Esophagus squamous epithelium (tissue), 5 donors: ENCODE data around the gene ETV7. TPM values are rescaled to one million over a fixed set of nuclear protein-coding genes. Genes with fewer than 3 reads are reported as not detected.

Source experiments
- DNase-seq: peaks from one replicate; lab custom pipeline; 2025; lab: John Stamatoyannopoulos, UW
- H3K27ac ChIP-seq, 4 donors: fragments of 200-600 bp; sonication (generic); one replicate each; pipeline ENCODE4 v1.5.1; 2016 to 2019; ENCODE audit warnings: mild to moderate bottlenecking in 1 of 4
- H3K27me3 ChIP-seq, 4 donors: fragments of 200-600 bp; sonication (generic); 1 replicate in 3 of 4; 2 replicates in 1 of 4; pipeline versions ENCODE4 v1.5.1 to v1.6.0; 2017 to 2021; ENCODE audit warnings: antibody characterized with exemption in 1 of 4
- H3K36me3 ChIP-seq, 3 donors: fragments of 200-600 bp; sonication (generic); one replicate each; pipeline ENCODE4 v1.5.1; 2016 to 2019
- H3K4me1 ChIP-seq, 3 donors: fragments of 200-600 bp; sonication (generic); one replicate each; pipeline ENCODE4 v1.5.1; 2017 to 2019
- H3K4me3 ChIP-seq, 4 donors: fragments of 200-600 bp; sonication (generic); 1 replicate in 3 of 4; 2 replicates in 1 of 4; pipeline ENCODE4 v1.5.1; 2016 to 2019; ENCODE audit warnings: mild to moderate bottlenecking in 2 of 4, moderate library complexity in 1 of 4
- H3K9me3 ChIP-seq, 3 donors: fragments of 200-600 bp; sonication (generic); one replicate each; pipeline ENCODE4 v1.5.1; 2016 to 2019
- POLR2A ChIP-seq, 4 donors: fragments of 450-650 bp; IDR thresholded peaks; one replicate each; pipeline ENCODE4 v1.6.1; 2017; ENCODE audit warnings: antibody characterized with exemption in 4 of 4, mild to moderate bottlenecking in 4 of 4, moderate library complexity in 3 of 4
- WGBS, 2 donors: methylation state at CpG; one replicate each; pipeline ENCODE4 v1.1.5; 2018; 5-methylcytosine and 5-hydroxymethylcytosine counted together
- intact Hi-C: fragments of 100-400 bp; cut with DNase I; formaldehyde crosslinking; loops from one replicate; pipeline ENCODE4 v1.15.0; 2022
- total RNA-seq, 4 donors: library from RNA; depleted of rRNA; stranded (reverse); fragments of >200 nt; gene quantifications; one replicate each; pipeline ENCODE4 v1.1.0, GENCODE V29; 2016
- TF ChIP-seq, protein P1 (sequence below), 6 experiments: fragments of 450-650 bp in 4 of 6; fragments of 200-600 bp in 2 of 6; sonication (generic) in 2 of 6; IDR thresholded peaks; one replicate each; pipeline ENCODE4 v1.5.1; 2016 to 2019; ENCODE audit warnings: antibody characterized with exemption in 6 of 6, mild to moderate bottlenecking in 4 of 6, moderate library complexity in 4 of 6
- donor health status: DM: yes; HTN: yes; CAD: no.

The ETV7 gene
- total RNA-seq, 4 donors from 2014 or later, result 1.3 to 7.3 (median 2.3) TPM

- TF ChIP-seq, protein P1, sequence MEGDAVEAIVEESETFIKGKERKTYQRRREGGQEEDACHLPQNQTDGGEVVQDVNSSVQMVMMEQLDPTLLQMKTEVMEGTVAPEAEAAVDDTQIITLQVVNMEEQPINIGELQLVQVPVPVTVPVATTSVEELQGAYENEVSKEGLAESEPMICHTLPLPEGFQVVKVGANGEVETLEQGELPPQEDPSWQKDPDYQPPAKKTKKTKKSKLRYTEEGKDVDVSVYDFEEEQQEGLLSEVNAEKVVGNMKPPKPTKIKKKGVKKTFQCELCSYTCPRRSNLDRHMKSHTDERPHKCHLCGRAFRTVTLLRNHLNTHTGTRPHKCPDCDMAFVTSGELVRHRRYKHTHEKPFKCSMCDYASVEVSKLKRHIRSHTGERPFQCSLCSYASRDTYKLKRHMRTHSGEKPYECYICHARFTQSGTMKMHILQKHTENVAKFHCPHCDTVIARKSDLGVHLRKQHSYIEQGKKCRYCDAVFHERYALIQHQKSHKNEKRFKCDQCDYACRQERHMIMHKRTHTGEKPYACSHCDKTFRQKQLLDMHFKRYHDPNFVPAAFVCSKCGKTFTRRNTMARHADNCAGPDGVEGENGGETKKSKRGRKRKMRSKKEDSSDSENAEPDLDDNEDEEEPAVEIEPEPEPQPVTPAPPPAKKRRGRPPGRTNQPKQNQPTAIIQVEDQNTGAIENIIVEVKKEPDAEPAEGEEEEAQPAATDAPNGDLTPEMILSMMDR (IDR thresholded peaks at IDR 0.05), result no peak
- TF ChIP-seq POLR2A (IDR thresholded peaks at IDR 0.05), result no peak
- 83% methylated on average over 1 of the region's 9 CpGs; no CpG with 5 or more reads in 1 of the 2 donors for WGBS, 2 donors
- no peaks in the 10 kb centered on the region for H3K27me3 ChIP-seq
- DNase-seq, result no peak
- H3K4me1 ChIP-seq, result peaks cover 0 to 11% (median 0%) of the 10 kb centered on the region in 3 donors
- no peaks in the 10 kb centered on the region for H3K9me3 ChIP-seq
- H3K36me3 ChIP-seq, result no peaks in the 10 kb centered on the region
- intact Hi-C loops, result no loop called here
- H3K27ac ChIP-seq, result no peak overlapping the region
- H3K4me3 ChIP-seq, result no peak overlapping the region
These were observed 16.3 kb downstream of the ETV7 start for GRCh38 chr6:36371211-36371610.

DNA sequence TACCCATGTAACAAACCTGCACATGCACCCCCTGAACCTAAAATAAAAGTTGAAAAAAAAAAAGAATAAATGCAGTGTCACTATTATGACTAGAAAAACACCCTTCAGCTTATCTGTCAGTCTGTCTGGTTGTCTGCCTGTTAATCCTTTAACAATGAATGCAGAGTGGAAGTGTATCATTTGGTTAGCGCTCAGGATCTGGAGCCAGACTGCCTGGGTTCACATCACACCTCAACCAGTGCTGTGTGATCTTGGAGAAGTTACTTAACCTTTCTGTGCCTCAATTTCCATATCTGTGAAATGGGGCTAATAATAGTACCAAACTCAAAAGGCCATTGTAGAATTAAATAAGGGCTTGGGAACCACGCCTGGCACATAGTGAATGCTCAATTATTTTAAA is 16.8 kb downstream of the ETV7 start:
- 88 to 100% methylated on average over 2 of the region's 2 CpGs for WGBS, 2 donors
- no peak for DNase-seq
- H3K27me3 ChIP-seq, result no peaks in the 10 kb centered on the region
- H3K4me1 ChIP-seq, result peaks cover 0 to 11% (median 0%) of the 10 kb centered on the region in 3 donors
- H3K27ac ChIP-seq, result no peak overlapping the region
- TF ChIP-seq, protein P1 (IDR thresholded peaks at IDR 0.05), result no peak
- no peak for TF ChIP-seq POLR2A (IDR thresholded peaks at IDR 0.05)
- H3K4me3 ChIP-seq, result no peak overlapping the region
- intact Hi-C loops, result no loop called here
- H3K36me3 ChIP-seq, result no peaks in the 10 kb centered on the region
- H3K9me3 ChIP-seq, result no peaks in the 10 kb centered on the region

GRCh38 chr6:36368921-36369865 is 18.3 kb downstream of the ETV7 start:
- H3K4me1 ChIP-seq, result peaks cover 0 to 11% (median 0%) of the 10 kb centered on the region in 3 donors
- H3K27me3 ChIP-seq, result no peaks in the 10 kb centered on the region
- H3K36me3 ChIP-seq, result no peaks in the 10 kb centered on the region
- TF ChIP-seq, protein P1 (IDR thresholded peaks at IDR 0.05), result no peak
- no peak for TF ChIP-seq POLR2A (IDR thresholded peaks at IDR 0.05)
- H3K4me3 ChIP-seq, result no peak overlapping the region
- intact Hi-C loops, result loop anchor here (10.0 kb wide), 1 partner anchor 244 kb away; no protein-coding TSS in a partner anchor
- H3K27ac ChIP-seq, result no peak overlapping the region
- WGBS, 2 donors, result 81 to 88% methylated on average over 7 to 8 of the region's 14 CpGs
- no peaks in the 10 kb centered on the region for H3K9me3 ChIP-seq
- DNase-seq, result no peak

DNA sequence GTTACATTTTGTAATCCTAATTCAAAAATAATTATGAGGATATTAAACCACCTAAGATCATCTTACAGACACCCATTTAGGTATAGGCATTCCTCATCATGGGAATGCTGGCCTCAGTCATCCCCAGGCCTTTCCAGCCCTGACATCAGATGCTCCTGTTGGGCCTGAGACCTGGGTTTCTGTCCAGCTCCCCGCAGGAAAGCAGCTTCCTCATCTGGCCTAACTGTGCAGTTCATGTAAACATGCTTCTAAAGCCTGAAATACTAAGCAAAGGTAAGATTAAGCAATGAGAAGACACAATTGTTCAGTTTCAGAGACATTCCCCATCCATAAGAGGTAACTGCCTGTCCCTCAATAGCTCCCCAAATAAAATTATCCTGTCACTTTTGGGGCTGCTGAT is 19.0 kb downstream of the ETV7 start:
- no peak overlapping the region for H3K27ac ChIP-seq
- H3K4me1 ChIP-seq, result peaks cover 0 to 5% (median 0%) of the 10 kb centered on the region in 3 donors
- no peak overlapping the region for H3K4me3 ChIP-seq
- H3K9me3 ChIP-seq, result no peaks in the 10 kb centered on the region
- no peaks in the 10 kb centered on the region for H3K27me3 ChIP-seq
- 53 to 67% methylated on average over 1 of the region's 1 CpG for WGBS, 2 donors
- no peak for DNase-seq
- TF ChIP-seq POLR2A (IDR thresholded peaks at IDR 0.05), result no peak
- no peaks in the 10 kb centered on the region for H3K36me3 ChIP-seq
- intact Hi-C loops, result loop anchor here (10.0 kb wide), 1 partner anchor 244 kb away; no protein-coding TSS in a partner anchor

DNA sequence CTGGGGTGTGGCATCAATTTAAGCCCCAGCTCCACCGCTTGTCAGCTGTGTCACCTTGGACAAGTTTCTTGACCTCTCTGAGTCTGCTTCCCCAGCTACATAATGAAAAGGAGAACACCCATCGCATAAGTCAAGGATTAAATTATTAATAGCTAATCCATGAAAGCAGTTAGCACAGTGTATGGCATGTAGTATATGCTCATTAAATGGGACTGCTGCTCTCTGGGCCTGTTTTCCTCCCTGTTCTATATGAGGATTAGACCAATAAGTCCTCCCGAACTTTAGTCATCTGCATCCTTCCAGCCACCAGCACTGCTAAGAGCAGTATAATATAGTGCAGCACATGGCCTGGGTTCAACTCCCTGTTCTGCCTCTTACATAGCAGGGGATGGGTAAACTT is 19.7 kb downstream of the ETV7 start:
- H3K36me3 ChIP-seq, result no peaks in the 10 kb centered on the region
- no peak overlapping the region for H3K27ac ChIP-seq
- 83 to 84% methylated on average over 2 to 3 of the region's 3 CpGs for WGBS, 2 donors
- no peak for DNase-seq
- intact Hi-C loops, result loop anchor here (10.0 kb wide), 1 partner anchor 243 kb away; no protein-coding TSS in a partner anchor
- H3K4me1 ChIP-seq, result no peaks in the 10 kb centered on the region
- no peak overlapping the region for H3K4me3 ChIP-seq
- TF ChIP-seq POLR2A (IDR thresholded peaks at IDR 0.05), result no peak
- TF ChIP-seq, protein P1 (IDR thresholded peaks at IDR 0.05), result no peak
- H3K9me3 ChIP-seq, result no peaks in the 10 kb centered on the region
- no peaks in the 10 kb centered on the region for H3K27me3 ChIP-seq
